GM21737 (cell line): ENCODE results near the gene ACAA1.
"Not testable (repeated sequence)": the region's sequence is repeated elsewhere in the genome, so short reads cannot be mapped to it uniquely, and the experiment has no call there.

ENCODE experiments used
- ATAC-seq: cut with Tn5 transposase; IDR thresholded peaks from one replicate; pipeline ENCODE4 v1.9.1; 2021; ENCODE audit warnings: mild to moderate bottlenecking, moderate library complexity; ENCODE audit not compliant: unreplicated experiment

ACAA1 gene

GRCh38 chr3:38136777-38137614 lies at the start of gene ACAA1:
Gene ACAA1 (minus strand): TSS chr3:38137127. CDS start chr3:38137035, 92 bp downstream.
- ATAC-seq: peak; percentile 88

GRCh38 chr3:38177181-38177580 lies 40.3 kb upstream of the ACAA1 start:
- no peak for ATAC-seq

GRCh38 chr3:38173834-38174418 lies 37.0 kb upstream of the ACAA1 start:
- ATAC-seq: no peak

GRCh38 chr3:38171622-38172021 lies 34.7 kb upstream of the ACAA1 start:
- no peak for ATAC-seq

- no peak for ATAC-seq
Observed at GRCh38 chr3:38170722-38171121, 33.8 kb upstream of the ACAA1 start.

GRCh38 chr3:38169027-38169317 lies 32.0 kb upstream of the ACAA1 start:
- ATAC-seq: no peak

- no peak for ATAC-seq
Observed at GRCh38 chr3:38168151-38169026, 31.5 kb upstream of the ACAA1 start.

- no peak for ATAC-seq
Observed at GRCh38 chr3:38167591-38167990, 30.7 kb upstream of the ACAA1 start.

- no peak for ATAC-seq
Observed at GRCh38 chr3:38165722-38166387, 28.9 kb upstream of the ACAA1 start.

GRCh38 chr3:38164952-38165721 lies 28.2 kb upstream of the ACAA1 start, which contains the start of gene OXSR1:
Gene OXSR1 (plus strand): TSS chr3:38165537. CDS start chr3:38165877, 340 bp downstream.
- ATAC-seq: peak; percentile 89

- no peak for ATAC-seq
Observed at GRCh38 chr3:38164643-38164951, 27.7 kb upstream of the ACAA1 start.

- no peak for ATAC-seq
Observed at GRCh38 chr3:38163841-38164642, 27.1 kb upstream of the ACAA1 start.

GRCh38 chr3:38163117-38163840 lies 26.4 kb upstream of the ACAA1 start:
- ATAC-seq: no peak

GRCh38 chr3:38160704-38161103 lies 23.8 kb upstream of the ACAA1 start:
- ATAC-seq: not testable (repeated sequence)

GRCh38 chr3:38158472-38158871 lies 21.5 kb upstream of the ACAA1 start:
- no peak for ATAC-seq

GRCh38 chr3:38157595-38157994 lies 20.7 kb upstream of the ACAA1 start:
- ATAC-seq: no peak

GRCh38 chr3:38157117-38157516 lies 20.2 kb upstream of the ACAA1 start:
- no peak for ATAC-seq

- no peak for ATAC-seq
Observed at GRCh38 chr3:38155825-38156224, 18.9 kb upstream of the ACAA1 start.
